ENCODE results near the gene SPPL2B.

SPPL2B gene

GRCh38 chr19:2355168-2356035 lies 26.9 kb downstream of the SPPL2B start:
- DNase-seq (ENCODE audit: low read depth) = no peak

DNA sequence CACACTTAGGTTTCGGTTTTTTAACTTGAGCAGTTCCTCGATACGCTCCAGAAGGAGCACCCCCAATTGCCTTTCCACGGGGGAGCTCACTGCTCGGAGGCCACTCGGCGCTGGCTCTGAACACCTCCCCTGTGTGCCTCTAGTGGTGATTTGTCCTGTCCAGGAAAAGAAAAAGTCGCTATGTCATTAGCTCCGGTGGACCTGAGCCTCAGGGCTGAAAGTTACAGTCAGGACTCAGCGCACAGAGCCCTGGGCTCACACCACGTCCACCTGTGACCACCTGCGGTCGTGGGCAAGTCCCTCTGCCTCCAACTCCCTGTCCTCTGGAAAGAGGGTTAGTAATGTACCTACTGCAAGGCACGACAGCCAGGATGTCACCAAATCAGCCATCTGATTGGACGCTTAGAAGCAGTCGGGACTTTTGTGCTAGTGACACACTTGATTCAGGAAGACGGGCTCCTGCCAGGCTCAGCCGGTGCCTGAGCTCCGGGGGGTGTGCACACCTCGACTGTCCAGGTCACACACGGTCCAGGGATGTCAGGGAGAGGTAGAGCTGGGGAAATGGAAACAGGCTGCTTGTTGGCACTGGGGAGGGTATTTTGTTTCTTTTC lies 27.7 kb downstream of the SPPL2B start:
- DNase-seq (ENCODE audit: low read depth) = no peak

- DNase-seq (ENCODE audit: low read depth) = no peak
These were observed 29.1 kb downstream of the SPPL2B start for GRCh38 chr19:2357279-2358206.

GRCh38 chr19:2358548-2359173 lies 30.2 kb downstream of the SPPL2B start:
- DNase-seq (ENCODE audit: low read depth) = no peak

DNA sequence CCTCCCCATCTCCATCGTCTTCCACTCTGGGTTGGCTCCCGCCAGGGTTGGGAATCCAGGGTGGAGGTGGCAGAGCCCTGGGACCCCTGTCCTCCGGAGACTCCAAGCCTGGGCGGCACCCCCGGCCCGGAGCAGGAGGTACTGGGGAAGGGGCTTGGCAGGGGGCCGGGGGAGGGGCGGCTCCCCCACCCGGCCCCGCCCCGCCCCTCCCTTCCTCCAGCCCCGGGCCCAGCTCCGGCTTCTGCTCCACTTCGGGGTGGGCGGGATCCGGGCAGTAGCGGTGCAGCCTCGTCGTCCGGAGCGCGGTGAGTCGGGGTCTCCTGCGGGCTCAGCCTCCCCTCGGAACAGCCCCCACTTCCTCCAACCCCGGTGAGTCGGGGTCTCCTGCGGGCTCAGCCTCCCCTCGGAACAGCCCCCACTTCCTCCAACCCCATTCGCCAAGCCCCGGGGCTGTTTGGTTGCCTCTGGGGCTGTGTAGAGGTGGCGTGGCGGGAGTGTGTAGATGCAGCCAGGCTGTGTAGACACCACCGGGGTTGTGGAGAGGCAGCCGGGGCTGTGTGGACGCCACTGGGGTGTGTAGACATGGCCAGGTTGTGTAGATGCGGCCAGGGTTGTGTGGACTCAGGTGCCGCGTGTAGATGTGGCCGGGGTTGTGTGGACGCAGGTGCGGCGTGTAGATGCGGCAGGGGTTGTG lies 31.7 kb downstream of the SPPL2B start, which contains the start of gene TMPRSS9:
TSS of gene TMPRSS9 (plus strand) at position 274 of the 694 bp plus-strand sequence. CDS start 29,521 bp downstream, outside the sequence.
- DNase-seq (ENCODE audit: low read depth) = no peak

DNA sequence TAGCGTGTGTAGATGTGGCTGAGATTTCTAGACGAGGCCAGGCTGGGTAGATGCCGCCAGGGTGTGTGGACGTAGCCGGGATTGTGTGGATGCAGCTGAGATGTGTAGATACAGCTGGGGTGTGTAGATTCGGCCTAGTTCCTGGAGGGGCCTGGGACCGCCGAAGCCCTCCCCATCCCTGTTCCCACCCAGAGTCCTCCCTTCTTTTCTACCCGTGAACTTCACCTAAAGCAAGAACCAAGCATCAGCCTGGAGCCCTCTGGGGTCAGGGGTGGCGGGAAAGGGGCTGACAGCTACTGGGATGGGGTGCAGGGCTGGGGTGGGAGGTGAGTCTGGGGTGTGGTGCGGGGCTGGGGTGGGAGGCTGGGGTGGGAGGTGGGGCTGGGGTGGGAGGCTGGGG lies 32.3 kb downstream of the SPPL2B start:
- DNase-seq (ENCODE audit: low read depth) = no peak

DNA sequence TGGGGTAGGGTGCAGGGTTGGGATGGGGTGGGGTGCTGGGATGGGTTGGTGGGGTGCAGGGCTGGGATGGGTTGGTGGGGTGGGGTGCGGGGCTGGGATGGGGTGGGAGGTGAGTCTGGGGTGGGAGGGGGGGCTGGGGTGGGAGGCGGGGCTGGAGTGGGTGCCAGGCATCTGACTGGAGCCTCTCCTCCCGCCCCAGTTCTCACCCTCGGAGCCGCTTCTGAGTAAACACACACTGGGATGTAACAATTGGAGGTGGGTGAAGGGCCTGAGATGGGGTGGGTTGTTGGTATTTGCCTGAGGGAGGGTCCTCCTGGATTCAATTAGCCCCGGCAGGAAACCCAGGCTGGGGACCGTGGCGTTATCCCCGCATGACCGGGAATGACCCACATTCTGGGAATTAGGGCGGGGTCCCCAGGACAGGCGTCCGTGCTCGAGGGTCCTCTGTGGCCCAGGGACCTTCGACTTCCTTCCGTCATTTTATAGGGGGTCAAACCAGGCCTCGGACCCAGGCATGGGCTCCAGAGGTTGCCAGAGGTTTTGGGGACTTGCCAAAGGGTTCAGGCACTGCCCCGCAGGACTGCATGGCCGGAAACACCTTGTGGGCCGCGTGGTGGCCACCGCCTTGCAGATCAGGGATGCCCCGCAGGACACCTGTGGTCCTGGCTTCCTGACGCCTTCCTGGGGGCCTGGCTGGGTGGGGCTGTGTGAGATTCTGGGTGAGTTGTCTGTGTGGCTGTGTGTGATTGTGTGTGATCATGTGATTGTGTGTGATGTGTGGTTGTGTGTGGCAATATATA lies 33.0 kb downstream of the SPPL2B start:
- no peak for DNase-seq (ENCODE audit: low read depth)

DNA sequence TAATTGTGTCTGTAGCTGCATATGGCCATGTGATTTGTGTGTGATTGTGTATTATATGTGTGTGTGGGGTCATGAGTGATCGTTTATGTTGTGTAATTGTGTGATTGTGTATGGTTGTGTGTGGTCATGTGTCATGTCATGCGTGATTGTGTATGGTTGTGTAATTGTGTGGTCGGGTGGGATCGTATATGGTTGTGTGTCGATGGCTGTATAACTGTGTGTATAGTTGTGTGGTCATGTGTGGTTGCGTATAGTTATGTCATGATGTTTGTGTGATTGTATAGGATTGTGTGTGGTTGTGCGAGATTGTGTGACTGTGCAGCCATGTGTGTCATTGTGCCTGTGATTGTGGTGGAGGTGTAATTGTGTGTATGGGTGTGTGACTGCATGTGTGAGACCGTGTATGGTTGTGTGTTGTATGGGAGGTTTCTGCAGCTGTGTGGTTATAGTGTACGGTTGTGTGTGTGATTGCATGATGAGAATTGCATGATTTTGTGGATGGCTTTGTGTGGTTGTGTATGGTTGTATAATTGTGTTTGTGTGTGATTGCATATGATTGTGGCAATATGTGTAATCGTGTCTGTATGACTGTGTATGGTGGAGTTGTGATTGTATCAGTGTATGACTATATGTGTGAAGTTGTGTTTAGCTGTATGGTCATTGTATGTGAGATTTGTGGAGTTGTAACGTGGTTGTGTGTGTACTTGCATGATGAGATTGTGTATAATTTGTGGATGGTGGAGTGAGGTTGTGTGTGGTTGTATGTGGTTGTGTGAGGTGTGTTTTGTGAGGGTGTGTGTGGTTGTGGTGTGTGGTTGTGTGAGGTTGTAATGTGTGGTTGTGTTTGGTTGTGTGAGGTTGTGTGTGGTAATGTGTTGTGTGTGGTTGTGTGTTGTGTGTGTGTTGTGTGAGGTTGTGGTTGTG lies 33.8 kb downstream of the SPPL2B start:
- DNase-seq (ENCODE audit: low read depth) = no peak

DNA sequence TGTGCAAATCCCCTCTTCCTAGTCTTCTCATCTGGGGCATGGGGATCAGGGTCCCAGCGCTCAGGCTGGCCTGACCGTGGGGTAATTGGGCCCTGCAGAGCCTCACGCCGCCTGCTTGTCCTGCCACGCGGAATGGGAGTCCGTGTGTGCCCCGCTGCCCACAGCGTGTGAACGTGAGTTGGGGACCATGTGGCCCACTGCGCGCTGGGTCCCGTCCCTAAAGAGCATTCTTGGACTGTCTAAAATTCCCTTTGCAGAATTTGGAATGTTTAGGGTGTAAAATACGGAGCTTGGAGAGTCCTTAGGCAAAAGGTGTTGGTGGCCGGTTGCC lies 34.5 kb downstream of the SPPL2B start:
- DNase-seq (ENCODE audit: low read depth) = no peak

DNA sequence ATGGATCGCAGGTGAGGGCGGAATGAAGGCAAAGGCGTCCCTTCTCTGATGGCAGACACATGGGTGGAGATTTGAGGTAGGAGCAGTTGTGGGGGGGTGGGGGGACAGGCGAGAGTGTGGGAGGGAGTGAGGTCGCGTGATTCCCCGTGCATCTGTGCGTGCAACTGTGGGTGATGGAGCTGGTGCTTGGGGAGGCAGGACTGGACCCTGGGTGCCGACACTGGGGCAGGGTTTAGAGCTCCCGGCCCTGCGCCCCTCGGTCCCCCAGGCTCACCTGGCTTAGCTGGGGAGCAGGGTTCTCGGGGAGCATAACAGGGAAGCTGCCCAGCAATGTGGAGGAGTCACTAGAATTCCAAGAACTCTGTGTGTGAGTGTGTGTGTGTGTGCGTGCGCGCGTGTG lies 34.9 kb downstream of the SPPL2B start:
- no peak for DNase-seq (ENCODE audit: low read depth)

GRCh38 chr19:2365201-2365970 lies 36.9 kb downstream of the SPPL2B start:
- no peak for DNase-seq (ENCODE audit: low read depth)

DNA sequence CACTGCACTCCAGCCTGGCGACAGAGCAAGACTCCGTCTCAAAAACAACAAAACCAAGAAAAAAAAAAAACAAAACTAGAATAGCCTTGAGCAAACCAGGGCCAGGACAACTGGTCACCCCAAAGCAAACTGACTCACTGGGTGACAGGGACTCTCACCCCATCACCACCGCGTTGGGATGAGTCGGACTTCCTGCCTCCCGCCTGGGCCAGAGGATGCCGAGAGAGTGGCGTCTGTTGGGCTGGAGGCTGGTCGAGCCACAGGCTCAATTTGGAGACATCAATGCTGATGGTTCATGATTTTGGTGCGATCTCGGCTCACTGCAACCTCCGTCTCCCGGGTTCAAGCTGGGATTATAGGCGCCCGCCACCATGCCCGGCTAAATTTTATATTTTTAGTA lies 43.2 kb downstream of the SPPL2B start:
- DNase-seq (ENCODE audit: low read depth) = no peak

- no peak for DNase-seq (ENCODE audit: low read depth)
These were observed 43.7 kb downstream of the SPPL2B start for GRCh38 chr19:2372076-2372612.

GRCh38 chr19:2374808-2375207 lies 46.3 kb downstream of the SPPL2B start:
- no peak for DNase-seq (ENCODE audit: low read depth)

- DNase-seq (ENCODE audit: low read depth) = no peak
These were observed 47.1 kb downstream of the SPPL2B start for GRCh38 chr19:2375353-2376121.

GRCh38 chr19:2376784-2377519 lies 48.5 kb downstream of the SPPL2B start:
- no peak for DNase-seq (ENCODE audit: low read depth)

DNA sequence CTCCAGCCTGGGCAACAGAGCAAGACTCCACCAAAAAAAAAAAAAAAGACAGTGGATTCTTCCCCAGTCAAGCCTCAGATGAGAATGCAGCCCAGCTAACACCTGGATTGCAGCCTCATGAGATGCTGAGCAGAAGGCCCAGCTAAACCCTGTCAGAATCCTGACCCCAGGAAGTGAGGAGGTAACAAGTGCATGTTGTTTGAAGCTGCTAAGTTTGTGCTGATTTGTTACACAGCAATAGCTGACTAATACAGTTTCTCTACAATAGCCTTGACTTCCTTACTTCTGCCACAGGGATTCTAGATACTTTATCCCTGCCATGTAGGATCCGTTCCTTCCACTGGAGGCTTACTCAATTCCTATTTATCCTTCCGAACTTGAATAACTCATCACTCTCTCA lies 52.1 kb downstream of the SPPL2B start:
- DNase-seq (ENCODE audit: low read depth) = no peak

Measured in activated gamma-delta T cell treated with anti-CD3 and anti-CD28 coated beads, Interleukin-2, amount 50 U/mL, for 16 hours (primary cell).